ENCODE results near the gene NLRP8. TPM values are rescaled to one million over a fixed set of nuclear protein-coding genes. Genes with fewer than 3 reads are reported as not detected.
"Not testable (repeated sequence)": the region's sequence is repeated elsewhere in the genome, so short reads cannot be mapped to it uniquely, and the experiment has no call there.

NLRP8 gene
- total and polyA plus RNA-seq, 4 experiments from 2014 or later, result not detected

DNA sequence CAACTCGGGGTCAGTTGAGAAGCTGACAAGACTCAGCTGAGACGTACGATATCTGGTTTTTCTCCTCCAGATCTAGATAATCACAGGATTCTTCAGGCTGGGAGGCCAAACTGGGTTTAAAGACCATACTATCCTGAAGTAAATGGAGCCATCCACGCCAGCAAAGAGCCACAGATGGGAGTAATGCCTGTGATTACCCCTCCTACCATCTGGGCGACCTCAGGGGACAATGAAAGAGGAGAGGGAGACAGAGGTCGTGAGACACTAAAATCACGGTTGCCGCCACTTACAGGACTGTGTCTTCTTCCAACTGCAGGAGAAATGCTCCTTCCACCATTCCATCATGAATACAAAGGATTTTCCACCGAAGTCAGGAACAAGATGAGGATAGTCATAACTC, 12.4 kb upstream of the NLRP8 start:
- H3K4me3 Mint-ChIP-seq, result no peak overlapping the region
- intact Hi-C loops (cut with micrococcal nuclease), result no loop called here

DNA sequence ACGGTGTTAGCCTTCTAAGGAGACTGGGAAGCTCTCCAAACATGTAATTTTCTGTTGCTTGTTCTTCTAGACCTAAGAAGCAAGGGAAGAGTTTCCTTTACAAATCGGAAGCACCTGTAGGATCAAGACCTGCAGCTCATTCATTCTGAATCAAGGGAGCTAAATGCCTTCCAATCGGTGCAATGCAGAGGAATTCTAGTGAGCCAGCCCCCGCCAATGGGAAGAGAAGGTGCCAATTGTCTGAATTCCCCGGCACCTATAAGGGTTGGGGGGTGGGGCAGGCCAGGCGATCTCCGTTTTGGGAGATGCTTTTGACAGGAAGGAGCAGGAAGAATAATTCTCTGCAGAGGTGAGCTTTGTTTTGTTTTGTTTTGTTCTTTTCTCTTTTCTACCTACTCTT, 8.4 kb upstream of the NLRP8 start:
- peaks cover 0 to 63% (median 10%) of the 10 kb centered on the region in 8 donors for H3K9me3 Mint-ChIP-seq
- Histone ChIP-seq H3K4me1 (ENCODE audit: insufficient read depth, low read length) (no peaks in the 10 kb centered on the region), H3K27ac (ENCODE audit: low read depth, low read length) (no peak overlapping the region), H3K9me3 (ENCODE audit: control insufficient read depth in 1 of 2, low read length in 2 of 2) (no peaks in the 10 kb centered on the region), H3K4me3 (ENCODE audit: low read length in 2 of 2) (no peak overlapping the region), H3K36me3 (ENCODE audit: insufficient read depth, low read length) (no peaks in the 10 kb centered on the region), H3K27me3 (ENCODE audit: insufficient read depth, low read length) (no peaks in the 10 kb centered on the region)
- no peak for DNase-seq
- no peak overlapping the region for H3K27ac Mint-ChIP-seq
- ChIA-PET CTCF (ENCODE audit: partially characterized antibody) (no interaction called here), POLR2A (ENCODE audit: partially characterized antibody) (no interaction called here)
- no peaks in the 10 kb centered on the region for H3K4me1 Mint-ChIP-seq
- H3K36me3 Mint-ChIP-seq, result no peaks in the 10 kb centered on the region
- H3K27me3 Mint-ChIP-seq, result peaks cover 2 to 3% of the 10 kb centered on the region in 2 donors
- H3K4me3 Mint-ChIP-seq, result no peak overlapping the region
- intact Hi-C loops (cut with micrococcal nuclease), result no loop called here

More for the DNA sequence above, 12.4 kb upstream of the NLRP8 start:
- CTCF ChIA-PET (ENCODE audit: partially characterized antibody), result no interaction called here
- Mint-ChIP-seq H3K4me1 (no peaks in the 10 kb centered on the region), H3K36me3 (no peaks in the 10 kb centered on the region), H3K27ac (no peak overlapping the region), H3K27me3 (peaks cover 0 to 3% of the 10 kb centered on the region in 2 donors), H3K9me3 (peaks cover 0 to 56% (median 9%) of the 10 kb centered on the region in 8 donors)
- H3K27ac ChIP-seq (ENCODE audit: low read depth, low read length), result no peak overlapping the region
- no peaks in the 10 kb centered on the region for H3K36me3 ChIP-seq (ENCODE audit: insufficient read depth, low read length)
- POLR2A ChIA-PET (ENCODE audit: partially characterized antibody), result no interaction called here
- H3K27me3 ChIP-seq (ENCODE audit: insufficient read depth, low read length), result no peaks in the 10 kb centered on the region
- no peaks in the 10 kb centered on the region for H3K9me3 ChIP-seq (ENCODE audit: control insufficient read depth in 1 of 2, low read length in 2 of 2)
- no peak overlapping the region for H3K4me3 ChIP-seq (ENCODE audit: low read length in 2 of 2)
- no peaks in the 10 kb centered on the region for H3K4me1 ChIP-seq (ENCODE audit: insufficient read depth, low read length)
- no peak for DNase-seq

DNA sequence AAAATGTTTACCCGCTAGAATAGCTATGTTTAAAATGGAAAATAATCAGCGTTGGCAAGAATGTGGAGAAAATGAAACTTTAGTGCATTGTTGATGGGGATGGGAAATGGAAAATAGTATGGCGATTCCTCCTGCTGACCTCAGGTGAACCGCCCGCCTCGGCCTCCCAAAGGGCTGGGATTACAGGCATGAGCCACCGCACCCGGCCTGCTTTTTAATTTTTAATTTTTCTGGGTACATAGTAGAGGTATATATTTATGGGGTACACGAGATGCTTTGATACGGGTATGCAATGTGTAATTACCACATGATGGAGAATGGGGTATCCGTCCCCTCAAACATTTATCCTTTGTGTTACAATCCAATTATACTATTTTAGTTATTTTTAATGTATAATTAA, 7.3 kb upstream of the NLRP8 start:
- Histone ChIP-seq H3K27ac (ENCODE audit: low read depth, low read length) (no peak overlapping the region), H3K9me3 (ENCODE audit: control insufficient read depth in 1 of 2, low read length in 2 of 2) (no peaks in the 10 kb centered on the region), H3K36me3 (ENCODE audit: insufficient read depth, low read length) (no peaks in the 10 kb centered on the region), H3K27me3 (ENCODE audit: insufficient read depth, low read length) (no peaks in the 10 kb centered on the region), H3K4me1 (ENCODE audit: insufficient read depth, low read length) (no peaks in the 10 kb centered on the region), H3K4me3 (ENCODE audit: low read length in 2 of 2) (no peak overlapping the region)
- CTCF ChIA-PET (ENCODE audit: partially characterized antibody), result no interaction called here
- H3K9me3 Mint-ChIP-seq, result peaks cover 0 to 54% (median 10%) of the 10 kb centered on the region in 8 donors
- no peaks in the 10 kb centered on the region for H3K4me1 Mint-ChIP-seq
- intact Hi-C loops (cut with micrococcal nuclease), result no loop called here
- POLR2A ChIA-PET (ENCODE audit: partially characterized antibody), result no interaction called here
- DNase-seq, result no peak
- no peak overlapping the region for H3K27ac Mint-ChIP-seq
- no peaks in the 10 kb centered on the region for H3K36me3 Mint-ChIP-seq
- no peak overlapping the region for H3K4me3 Mint-ChIP-seq
- H3K27me3 Mint-ChIP-seq, result peaks cover 2 to 3% of the 10 kb centered on the region in 2 donors

DNA sequence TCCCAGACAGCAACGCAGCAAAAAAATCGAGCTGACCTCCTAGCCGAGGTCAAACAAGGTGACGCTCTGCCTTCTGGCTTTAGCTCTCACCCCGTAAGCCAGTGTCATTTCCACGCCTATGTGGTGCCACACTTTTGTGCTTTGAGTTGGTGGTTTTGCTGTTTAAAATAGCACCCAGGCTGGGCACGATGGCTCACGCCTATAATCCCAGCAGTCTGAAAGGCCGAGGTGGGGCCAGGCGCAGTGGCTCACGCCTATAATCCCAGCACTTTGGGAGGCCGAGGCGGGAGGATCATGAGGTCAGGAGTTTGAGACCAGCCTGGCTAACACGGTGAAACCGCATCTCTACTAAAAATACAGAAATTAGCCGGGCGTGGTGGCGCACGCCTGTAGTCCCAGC, 2.9 kb downstream of the NLRP8 start:
- H3K9me3 Mint-ChIP-seq, result peaks cover 0 to 21% (median 8%) of the 10 kb centered on the region in 8 donors
- H3K27ac ChIP-seq (ENCODE audit: low read depth, low read length); H3K36me3 ChIP-seq (ENCODE audit: insufficient read depth, low read length); DNase-seq; H3K9me3 ChIP-seq (ENCODE audit: control insufficient read depth in 1 of 2, low read length in 2 of 2); H3K27me3 Mint-ChIP-seq; H3K36me3 Mint-ChIP-seq; CTCF ChIA-PET (ENCODE audit: partially characterized antibody); H3K4me3 ChIP-seq (ENCODE audit: low read length in 2 of 2); H3K4me3 Mint-ChIP-seq; intact Hi-C loops (cut with micrococcal nuclease); H3K4me1 ChIP-seq (ENCODE audit: insufficient read depth, low read length); H3K27me3 ChIP-seq (ENCODE audit: insufficient read depth, low read length); POLR2A ChIA-PET (ENCODE audit: partially characterized antibody); H3K4me1 Mint-ChIP-seq; H3K27ac Mint-ChIP-seq: not testable (repeated sequence)

DNA sequence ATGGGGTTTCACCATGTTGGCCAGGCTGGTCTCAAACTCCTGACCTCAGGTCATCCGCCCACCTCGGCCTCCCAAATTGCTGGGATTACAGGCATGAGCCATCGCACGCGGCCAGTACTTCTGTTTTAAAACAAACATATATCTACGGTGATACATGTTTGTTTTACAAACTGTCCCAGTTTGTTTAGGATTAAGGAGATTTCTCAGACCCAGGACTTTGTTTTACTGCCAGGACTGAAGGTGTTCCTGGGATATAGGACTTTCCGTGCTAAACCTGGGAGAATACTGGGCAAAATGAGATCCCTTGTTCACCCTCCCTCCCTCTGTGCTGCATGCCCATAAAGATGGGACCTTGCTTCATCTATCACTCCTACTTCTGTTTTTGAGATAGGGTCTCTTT, 8.8 kb downstream of the NLRP8 start:
- peaks cover 0 to 13% (median 0%) of the 10 kb centered on the region in 8 donors for H3K9me3 Mint-ChIP-seq
- no peaks in the 10 kb centered on the region for H3K9me3 ChIP-seq (ENCODE audit: control insufficient read depth in 1 of 2, low read length in 2 of 2)
- no peaks in the 10 kb centered on the region for H3K27me3 ChIP-seq (ENCODE audit: insufficient read depth, low read length)
- CTCF ChIA-PET (ENCODE audit: partially characterized antibody), result no interaction called here
- no peaks in the 10 kb centered on the region for H3K4me1 Mint-ChIP-seq
- H3K27ac Mint-ChIP-seq, result no peak overlapping the region
- POLR2A ChIA-PET (ENCODE audit: partially characterized antibody), result no interaction called here
- H3K4me3 Mint-ChIP-seq, result no peak overlapping the region
- no peaks in the 10 kb centered on the region for H3K36me3 ChIP-seq (ENCODE audit: insufficient read depth, low read length)
- H3K27ac ChIP-seq (ENCODE audit: low read depth, low read length), result no peak overlapping the region
- H3K4me3 ChIP-seq (ENCODE audit: low read length in 2 of 2), result no peak overlapping the region
- H3K4me1 ChIP-seq (ENCODE audit: insufficient read depth, low read length), result no peaks in the 10 kb centered on the region
- no peaks in the 10 kb centered on the region for H3K36me3 Mint-ChIP-seq
- no peak for DNase-seq
- intact Hi-C loops (cut with micrococcal nuclease), result no loop called here
- peaks cover under 1 to 1% of the 10 kb centered on the region in 2 donors for H3K27me3 Mint-ChIP-seq

DNA sequence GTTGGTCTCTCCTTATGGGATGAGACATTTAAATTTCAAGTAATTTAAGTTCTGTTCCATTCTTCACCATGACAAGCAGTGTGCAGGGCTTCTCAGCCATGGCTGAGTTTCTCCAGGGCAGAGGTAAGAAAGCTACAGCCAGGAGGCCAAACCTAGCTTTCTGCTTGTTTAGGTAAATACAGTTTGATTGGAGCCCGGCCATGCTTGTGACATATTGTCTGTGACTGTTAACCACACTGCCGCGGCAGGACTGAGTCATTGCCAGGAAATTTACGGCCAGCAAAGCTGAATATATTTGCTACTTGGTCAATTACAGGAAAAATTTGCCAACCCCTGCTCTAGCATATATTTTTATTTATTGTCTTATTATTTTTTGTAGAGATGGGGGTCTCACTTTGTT, 10.7 kb downstream of the NLRP8 start:
- no peak overlapping the region for H3K27ac Mint-ChIP-seq
- ChIA-PET POLR2A (ENCODE audit: partially characterized antibody) (no interaction called here), CTCF (ENCODE audit: partially characterized antibody) (no interaction called here)

DNA sequence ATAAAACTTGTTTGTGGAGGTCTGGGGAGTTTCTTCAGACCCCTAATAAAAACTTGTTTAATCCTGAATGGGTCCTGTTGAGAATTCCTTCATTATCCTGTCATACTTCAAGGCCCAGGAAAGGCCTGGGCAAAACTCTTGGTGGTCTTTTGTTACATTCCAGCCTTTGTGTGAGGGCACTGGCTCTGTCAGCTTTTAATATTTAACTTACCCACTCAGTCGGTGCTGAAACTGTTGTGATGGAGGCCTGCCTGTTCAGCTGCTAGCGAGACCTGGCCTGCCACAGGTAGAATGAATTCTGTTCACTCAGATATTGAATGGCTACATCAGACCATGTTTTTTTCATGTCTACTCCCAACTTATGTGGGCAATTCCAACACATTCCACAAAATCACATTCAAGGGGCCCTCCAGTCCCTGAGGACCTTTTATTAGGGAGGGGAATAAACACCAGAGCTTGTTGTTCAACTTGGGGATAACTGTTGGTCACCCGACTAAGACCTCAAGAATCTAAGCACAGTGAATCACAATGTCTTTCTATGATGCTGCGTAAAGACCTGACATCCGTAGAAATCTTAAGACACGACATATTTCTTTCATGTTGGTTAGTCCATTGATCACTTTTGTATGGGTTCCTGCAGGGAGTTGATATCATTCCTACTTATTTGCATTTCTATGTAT, 12.5 kb downstream of the NLRP8 start:
- Mint-ChIP-seq H3K4me1 (no peaks in the 10 kb centered on the region), H3K27me3 (no peaks in the 10 kb centered on the region), H3K4me3 (no peak overlapping the region), H3K27ac (no peak overlapping the region), H3K36me3 (no peaks in the 10 kb centered on the region), H3K9me3 (peaks cover 0 to 10% (median 0%) of the 10 kb centered on the region in 8 donors)
- DNase-seq, result no peak
- H3K4me3 ChIP-seq (ENCODE audit: low read length in 2 of 2), result no peak overlapping the region
- H3K27ac ChIP-seq (ENCODE audit: low read depth, low read length), result no peak overlapping the region
- H3K9me3 ChIP-seq (ENCODE audit: control insufficient read depth in 1 of 2, low read length in 2 of 2), result no peaks in the 10 kb centered on the region
- ChIA-PET POLR2A (ENCODE audit: partially characterized antibody) (no interaction called here), CTCF (ENCODE audit: partially characterized antibody) (no interaction called here)
- intact Hi-C loops (cut with micrococcal nuclease), result no loop called here
- H3K4me1 ChIP-seq (ENCODE audit: insufficient read depth, low read length), result no peaks in the 10 kb centered on the region
- H3K36me3 ChIP-seq (ENCODE audit: insufficient read depth, low read length), result no peaks in the 10 kb centered on the region
- H3K27me3 ChIP-seq (ENCODE audit: insufficient read depth, low read length), result no peaks in the 10 kb centered on the region

More for the DNA sequence above, 10.7 kb downstream of the NLRP8 start:
- Histone ChIP-seq H3K27ac (ENCODE audit: low read depth, low read length) (no peak overlapping the region), H3K36me3 (ENCODE audit: insufficient read depth, low read length) (no peaks in the 10 kb centered on the region), H3K4me1 (ENCODE audit: insufficient read depth, low read length) (no peaks in the 10 kb centered on the region), H3K9me3 (ENCODE audit: control insufficient read depth in 1 of 2, low read length in 2 of 2) (no peaks in the 10 kb centered on the region), H3K27me3 (ENCODE audit: insufficient read depth, low read length) (no peaks in the 10 kb centered on the region), H3K4me3 (ENCODE audit: low read length in 2 of 2) (no peak overlapping the region)
- Mint-ChIP-seq H3K9me3 (peaks cover 0 to 10% (median 0%) of the 10 kb centered on the region in 8 donors), H3K36me3 (no peaks in the 10 kb centered on the region), H3K4me1 (no peaks in the 10 kb centered on the region), H3K27me3 (no peaks in the 10 kb centered on the region), H3K4me3 (no peak overlapping the region)
- DNase-seq, result no peak
- intact Hi-C loops (cut with micrococcal nuclease), result no loop called here

DNA sequence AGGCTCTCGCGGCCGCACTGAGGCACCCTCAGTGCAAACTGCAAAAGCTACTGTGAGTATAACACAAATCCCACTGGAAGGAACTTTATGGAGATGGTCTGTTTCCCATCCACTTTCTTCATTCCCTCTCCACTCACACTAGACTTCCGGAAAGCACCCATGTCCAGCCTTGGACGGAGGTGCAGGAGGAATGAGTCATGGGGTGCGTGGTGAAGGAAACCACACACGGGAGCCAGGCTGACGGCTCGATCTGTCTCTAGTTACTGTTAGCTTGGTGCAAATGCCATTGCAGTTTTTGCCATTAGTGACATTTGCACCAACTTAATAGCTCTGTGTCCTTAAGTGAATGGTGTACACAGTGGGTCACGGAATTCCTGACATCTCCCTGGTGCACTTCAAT, 14.6 kb downstream of the NLRP8 start:
- H3K4me1 ChIP-seq (ENCODE audit: insufficient read depth, low read length), result no peaks in the 10 kb centered on the region
- no peaks in the 10 kb centered on the region for H3K27me3 ChIP-seq (ENCODE audit: insufficient read depth, low read length)
- H3K9me3 Mint-ChIP-seq, result peaks cover 0 to 9% (median 3%) of the 10 kb centered on the region in 8 donors
- no peak overlapping the region for H3K4me3 ChIP-seq (ENCODE audit: low read length in 2 of 2)
- H3K27ac Mint-ChIP-seq, result no peak overlapping the region
- no peaks in the 10 kb centered on the region for H3K9me3 ChIP-seq (ENCODE audit: control insufficient read depth in 1 of 2, low read length in 2 of 2)
- no peak overlapping the region for H3K27ac ChIP-seq (ENCODE audit: low read depth, low read length)
- no peaks in the 10 kb centered on the region for H3K36me3 Mint-ChIP-seq
- intact Hi-C loops (cut with micrococcal nuclease), result no loop called here
- no peaks in the 10 kb centered on the region for H3K27me3 Mint-ChIP-seq
- ChIA-PET CTCF (ENCODE audit: partially characterized antibody) (no interaction called here), POLR2A (ENCODE audit: partially characterized antibody) (no interaction called here)
- no peaks in the 10 kb centered on the region for H3K36me3 ChIP-seq (ENCODE audit: insufficient read depth, low read length)
- no peaks in the 10 kb centered on the region for H3K4me1 Mint-ChIP-seq
- no peak overlapping the region for H3K4me3 Mint-ChIP-seq
- DNase-seq, result no peak
